GM18520 (cell line): Measurements from ENCODE around the gene IGLON5.

ENCODE experiments used
- ATAC-seq: cut with Tn5 transposase; IDR thresholded peaks from one replicate; pipeline ENCODE4 v1.9.1; 2021; ENCODE audit not compliant: unreplicated experiment

The IGLON5 gene

GRCh38 chr19:51361239-51361638 is 49.8 kb downstream of the IGLON5 start:
- ATAC-seq = no peak

GRCh38 chr19:51364200-51365106 is 53.0 kb downstream of the IGLON5 start:
- no peak for ATAC-seq

GRCh38 chr19:51365211-51365964 is 53.9 kb downstream of the IGLON5 start:
- ATAC-seq = no peak

GRCh38 chr19:51365965-51366388 is 54.5 kb downstream of the IGLON5 start, which contains the start of gene ETFB:
Gene ETFB, minus strand, starts transcription at chr19:51366388. Its CDS starts 62 bp downstream, at chr19:51366326.
- ATAC-seq = no peak

GRCh38 chr19:51366389-51367254 is 55.2 kb downstream of the IGLON5 start:
- ATAC-seq = peak; percentile 49

- no peak for ATAC-seq
Measured at GRCh38 chr19:51367255-51367564, 55.8 kb downstream of the IGLON5 start.

- peak; percentile 64 for ATAC-seq
Measured at GRCh38 chr19:51367565-51368365, 56.3 kb downstream of the IGLON5 start.

GRCh38 chr19:51368366-51369282 is 57.2 kb downstream of the IGLON5 start, which contains the start of gene CLDND2:
Gene CLDND2, minus strand, starts transcription at chr19:51369003. Its CDS starts 426 bp downstream, at chr19:51368577.
- ATAC-seq = no peak

GRCh38 chr19:51370230-51370629 is 58.8 kb downstream of the IGLON5 start:
- no peak for ATAC-seq

- no peak for ATAC-seq
Measured at GRCh38 chr19:51371186-51371690, 59.8 kb downstream of the IGLON5 start.

- ATAC-seq = no peak
Measured at GRCh38 chr19:51372021-51372648, 60.7 kb downstream of the IGLON5 start.

GRCh38 chr19:51372649-51373504 is 61.4 kb downstream of the IGLON5 start, which contains the start of gene NKG7:
Gene NKG7, minus strand, starts transcription at chr19:51372654. Its CDS starts 119 bp downstream, at chr19:51372535.
- ATAC-seq = no peak

- ATAC-seq = no peak
Measured at GRCh38 chr19:51375504-51376221, 64.2 kb downstream of the IGLON5 start.

GRCh38 chr19:51377422-51377821 is 66.0 kb downstream of the IGLON5 start:
- ATAC-seq = no peak

GRCh38 chr19:51380379-51380778 is 68.9 kb downstream of the IGLON5 start:
- no peak for ATAC-seq
